Panc1 (cell line): ENCODE measurements around the gene HTR4. TPM values are rescaled to one million over a fixed set of nuclear protein-coding genes. Genes with fewer than 3 reads are reported as not detected.

Experiments used
- ATAC-seq: fragments of 200-7000 bp; cut with Tn5 transposase; 2 replicates; pipeline ENCODE4 v1.9.1; 2020; ENCODE audit warnings: mild to moderate bottlenecking, moderate library complexity
- BruUV-seq: library from RNA; stranded (reverse); fragments of 400-500 nt; replicated peaks from 2 replicates; lab custom pipeline; 2021; lab: Mats Ljungman, UMichigan
- CTCF ChIA-PET: fragments of 300-600 bp; sonication (Branson Sonifier 250); formaldehyde crosslinking; loops from one replicate; lab custom pipeline; 2022; ENCODE audit warnings: antibody characterized with exemption; lab: Charles Lee
- POLR2A ChIA-PET: fragments of 300-600 bp; sonication (Branson Sonifier 250); formaldehyde crosslinking; loops from one replicate; lab custom pipeline; 2022; ENCODE audit warnings: antibody characterized with exemption; lab: Charles Lee
- DNase-seq: peaks from one replicate; pipeline ENCODE4 v3.0.0-alpha.2; 2010; ENCODE audit warnings: low read depth, low spot score
- H3K27ac ChIP-seq: 2 replicates; pipeline ENCODE4 v1.5.1; 2011; ENCODE audit warnings: mild to moderate bottlenecking, low read length, inconsistent platforms
- H3K27me3 ChIP-seq: fragments of 200-500 bp; sonication (Bioruptor generic); 2 replicates; pipeline ENCODE4 v1.6.0; 2014; ENCODE audit warnings: low read length, inconsistent platforms; ENCODE audit not compliant: control insufficient read depth, insufficient read depth
- H3K36me3 ChIP-seq: fragments of 200-500 bp; sonication (Bioruptor generic); 2 replicates; pipeline ENCODE4 v1.5.1; 2014; ENCODE audit warnings: inconsistent platforms, mild to moderate bottlenecking, low read length, moderate library complexity; ENCODE audit not compliant: control insufficient read depth, insufficient read depth
- H3K4me1 ChIP-seq: 2 replicates; pipeline ENCODE4 v1.5.1; 2011; ENCODE audit warnings: inconsistent platforms, mild to moderate bottlenecking, low read length, moderate library complexity; ENCODE audit not compliant: control insufficient read depth, insufficient read depth
- H3K4me3 ChIP-seq, 2 experiments: 2 replicates each; pipeline ENCODE4 v1.5.1; 2011 to 2012; ENCODE audit warnings: low read depth in 2 of 2, low read length in 2 of 2, mild to moderate bottlenecking in 2 of 2, inconsistent platforms in 1 of 2, moderate library complexity in 1 of 2
- H3K9me3 ChIP-seq: fragments of 200-500 bp; sonication (Bioruptor generic); 2 replicates; pipeline ENCODE4 v1.5.1; 2014; ENCODE audit warnings: low read depth, mild to moderate bottlenecking, inconsistent platforms, low read length, moderate library complexity; ENCODE audit not compliant: control insufficient read depth, insufficient read depth
- POLR2AphosphoS5 ChIP-seq: IDR thresholded peaks from 2 replicates; pipeline ENCODE4 v1.6.1; 2012; ENCODE audit warnings: mild to moderate bottlenecking, low read depth, low read length, moderate library complexity
- SIN3A ChIP-seq: IDR thresholded peaks from 2 replicates; pipeline ENCODE4 v1.6.1; 2012; ENCODE audit warnings: low read depth, mild to moderate bottlenecking, low read length, moderate library complexity, borderline replicate concordance; ENCODE audit not compliant: insufficient read depth
- TCF7L2 ChIP-seq: IDR thresholded peaks from 2 replicates; pipeline ENCODE4 v1.6.1; 2011; ENCODE audit warnings: mild to moderate bottlenecking, low read depth, low read length, inconsistent platforms
- in situ Hi-C: cut with HindIII; loops from 2 replicates; pipeline ENCODE4 v1.10.0; 2016; ENCODE audit warnings: low sequenced_read_pairs, low pct_unique_long_range_greater_than_20kb
- intact Hi-C: fragments of 100-400 bp; cut with micrococcal nuclease; formaldehyde crosslinking; loops from one replicate; pipeline ENCODE4 v1.10.0; 2022; ENCODE audit not compliant: unreplicated experiment
- total RNA-seq: library from RNA; stranded (reverse); gene quantifications from one replicate; pipeline ENCODE4 v1.2.1, GENCODE V29; 2021; ENCODE audit not compliant: unreplicated experiment
- TF ChIP-seq, protein P1 (sequence below): fragments of 450-650 bp; IDR thresholded peaks from 2 replicates; pipeline ENCODE4 v1.5.1; 2017; ENCODE audit warnings: mild to moderate bottlenecking
- TF ChIP-seq, protein P2 (sequence below), 2 experiments: IDR thresholded peaks; 2 replicates each; pipeline ENCODE4 v1.6.1; 2011 to 2012; ENCODE audit warnings: low read depth in 2 of 2, control low read depth in 1 of 2, low read length in 1 of 2, mild to moderate bottlenecking in 1 of 2, moderate library complexity in 1 of 2; ENCODE audit not compliant: insufficient read depth in 1 of 2

Gene HTR4
- total RNA-seq, 1 experiment from 2014 or later, result not detected

DNA sequence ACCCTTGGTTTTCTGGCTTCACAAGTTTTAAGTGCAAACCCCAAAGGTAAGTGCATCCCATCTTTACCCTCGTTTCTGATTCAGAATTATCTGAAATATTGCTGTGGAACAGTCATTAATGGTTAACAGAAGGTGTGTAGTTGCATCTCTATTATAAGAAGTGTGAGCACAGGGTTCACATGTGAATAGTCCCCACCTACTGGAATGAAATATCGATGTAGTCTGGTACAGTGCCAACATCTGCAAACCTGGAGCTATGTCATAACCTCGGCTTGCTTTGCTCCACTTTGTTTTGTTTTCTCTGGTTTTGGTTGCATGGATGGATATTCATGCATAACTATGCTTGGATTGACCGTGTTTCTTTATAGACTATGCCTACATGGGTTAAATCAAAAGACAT is 12.6 kb downstream of the HTR4 start:
- no peaks in the 10 kb centered on the region for H3K9me3 ChIP-seq
- ChIA-PET CTCF (no interaction called here), POLR2A (no interaction called here)
- TF ChIP-seq TCF7L2, result no peak
- TF ChIP-seq, protein P1, sequence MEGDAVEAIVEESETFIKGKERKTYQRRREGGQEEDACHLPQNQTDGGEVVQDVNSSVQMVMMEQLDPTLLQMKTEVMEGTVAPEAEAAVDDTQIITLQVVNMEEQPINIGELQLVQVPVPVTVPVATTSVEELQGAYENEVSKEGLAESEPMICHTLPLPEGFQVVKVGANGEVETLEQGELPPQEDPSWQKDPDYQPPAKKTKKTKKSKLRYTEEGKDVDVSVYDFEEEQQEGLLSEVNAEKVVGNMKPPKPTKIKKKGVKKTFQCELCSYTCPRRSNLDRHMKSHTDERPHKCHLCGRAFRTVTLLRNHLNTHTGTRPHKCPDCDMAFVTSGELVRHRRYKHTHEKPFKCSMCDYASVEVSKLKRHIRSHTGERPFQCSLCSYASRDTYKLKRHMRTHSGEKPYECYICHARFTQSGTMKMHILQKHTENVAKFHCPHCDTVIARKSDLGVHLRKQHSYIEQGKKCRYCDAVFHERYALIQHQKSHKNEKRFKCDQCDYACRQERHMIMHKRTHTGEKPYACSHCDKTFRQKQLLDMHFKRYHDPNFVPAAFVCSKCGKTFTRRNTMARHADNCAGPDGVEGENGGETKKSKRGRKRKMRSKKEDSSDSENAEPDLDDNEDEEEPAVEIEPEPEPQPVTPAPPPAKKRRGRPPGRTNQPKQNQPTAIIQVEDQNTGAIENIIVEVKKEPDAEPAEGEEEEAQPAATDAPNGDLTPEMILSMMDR, result no peak
- no peak for TF ChIP-seq POLR2AphosphoS5
- TF ChIP-seq, protein P2, sequence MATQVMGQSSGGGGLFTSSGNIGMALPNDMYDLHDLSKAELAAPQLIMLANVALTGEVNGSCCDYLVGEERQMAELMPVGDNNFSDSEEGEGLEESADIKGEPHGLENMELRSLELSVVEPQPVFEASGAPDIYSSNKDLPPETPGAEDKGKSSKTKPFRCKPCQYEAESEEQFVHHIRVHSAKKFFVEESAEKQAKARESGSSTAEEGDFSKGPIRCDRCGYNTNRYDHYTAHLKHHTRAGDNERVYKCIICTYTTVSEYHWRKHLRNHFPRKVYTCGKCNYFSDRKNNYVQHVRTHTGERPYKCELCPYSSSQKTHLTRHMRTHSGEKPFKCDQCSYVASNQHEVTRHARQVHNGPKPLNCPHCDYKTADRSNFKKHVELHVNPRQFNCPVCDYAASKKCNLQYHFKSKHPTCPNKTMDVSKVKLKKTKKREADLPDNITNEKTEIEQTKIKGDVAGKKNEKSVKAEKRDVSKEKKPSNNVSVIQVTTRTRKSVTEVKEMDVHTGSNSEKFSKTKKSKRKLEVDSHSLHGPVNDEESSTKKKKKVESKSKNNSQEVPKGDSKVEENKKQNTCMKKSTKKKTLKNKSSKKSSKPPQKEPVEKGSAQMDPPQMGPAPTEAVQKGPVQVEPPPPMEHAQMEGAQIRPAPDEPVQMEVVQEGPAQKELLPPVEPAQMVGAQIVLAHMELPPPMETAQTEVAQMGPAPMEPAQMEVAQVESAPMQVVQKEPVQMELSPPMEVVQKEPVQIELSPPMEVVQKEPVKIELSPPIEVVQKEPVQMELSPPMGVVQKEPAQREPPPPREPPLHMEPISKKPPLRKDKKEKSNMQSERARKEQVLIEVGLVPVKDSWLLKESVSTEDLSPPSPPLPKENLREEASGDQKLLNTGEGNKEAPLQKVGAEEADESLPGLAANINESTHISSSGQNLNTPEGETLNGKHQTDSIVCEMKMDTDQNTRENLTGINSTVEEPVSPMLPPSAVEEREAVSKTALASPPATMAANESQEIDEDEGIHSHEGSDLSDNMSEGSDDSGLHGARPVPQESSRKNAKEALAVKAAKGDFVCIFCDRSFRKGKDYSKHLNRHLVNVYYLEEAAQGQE (IDR thresholded peaks at IDR 0.05; ENCODE audit: insufficient read depth in 1 of 2, low read depth in 2 of 2, low read length in 1 of 2), result no peak
- TF ChIP-seq SIN3A, result no peak
- no peaks in the 10 kb centered on the region for H3K36me3 ChIP-seq
- BruUV-seq, result no TSS peak
- H3K27ac ChIP-seq, result no peak overlapping the region
- DNase-seq (no peak), ATAC-seq (no peak)
- intact Hi-C loops, result no loop called here
- peaks cover 2% of the 10 kb centered on the region for H3K27me3 ChIP-seq
- no peak overlapping the region for H3K4me3 ChIP-seq
- in situ Hi-C loops, result no loop called here
- no peaks in the 10 kb centered on the region for H3K4me1 ChIP-seq

- intact Hi-C loops (no loop called here), in situ Hi-C loops (no loop called here)
- ChIA-PET POLR2A (no interaction called here), CTCF (no interaction called here)
- no peaks in the 10 kb centered on the region for H3K4me1 ChIP-seq
- H3K36me3 ChIP-seq, result no peaks in the 10 kb centered on the region
- no peaks in the 10 kb centered on the region for H3K9me3 ChIP-seq
- TF ChIP-seq, protein P2 (IDR thresholded peaks at IDR 0.05; ENCODE audit: insufficient read depth in 1 of 2, low read depth in 2 of 2, low read length in 1 of 2), result no peak
- no peak for TF ChIP-seq POLR2AphosphoS5
- TF ChIP-seq, protein P1, result no peak
- H3K27ac ChIP-seq, result no peak overlapping the region
- no TSS peak for BruUV-seq
- ATAC-seq (no peak), DNase-seq (no peak)
- H3K4me3 ChIP-seq, result no peak overlapping the region
- H3K27me3 ChIP-seq, result peaks cover 2% of the 10 kb centered on the region
Measured at GRCh38 chr5:148640471-148640870, 13.9 kb downstream of the HTR4 start.
